Keratinocyte (primary cell): ENCODE results near the gene IGFBP3.

ENCODE experiments used
- CTCF ChIP-seq, 3 experiments: IDR thresholded peaks in 1 of 3; conservative IDR thresholded peaks in 1 of 3; optimal IDR thresholded peaks in 1 of 3; 2 replicates in 2 of 3; 3 replicates in 1 of 3; pipeline versions ENCODE3 to v1.5.1; 2011; ENCODE audit warnings: low read length in 3 of 3, mild to moderate bottlenecking in 3 of 3, moderate library complexity in 2 of 3, control low read depth in 1 of 3, inconsistent platforms in 1 of 3; ENCODE audit not compliant: insufficient read depth in 2 of 3; ENCODE audit errors: extremely low read depth in 1 of 3
- EZH2 ChIP-seq: IDR thresholded peaks from one replicate; pipeline ENCODE4 v1.6.1; 2012; ENCODE audit warnings: inconsistent platforms, mild to moderate bottlenecking, low read length, moderate library complexity

GRCh38 chr7:45874408-45875131 is 46.5 kb downstream of the IGFBP3 start:
- TF ChIP-seq EZH2 (no peak), CTCF (optimal IDR thresholded peaks at IDR 0.05 in 1 of 3, IDR thresholded peaks at IDR 0.05 in 1 of 3, conservative IDR thresholded peaks at IDR 0.05 in 1 of 3; ENCODE audit: extremely low read depth in 1 of 3, insufficient read depth in 2 of 3, low read length in 3 of 3) (no peak)
